ENCODE measurements around the gene FRY.

DNA sequence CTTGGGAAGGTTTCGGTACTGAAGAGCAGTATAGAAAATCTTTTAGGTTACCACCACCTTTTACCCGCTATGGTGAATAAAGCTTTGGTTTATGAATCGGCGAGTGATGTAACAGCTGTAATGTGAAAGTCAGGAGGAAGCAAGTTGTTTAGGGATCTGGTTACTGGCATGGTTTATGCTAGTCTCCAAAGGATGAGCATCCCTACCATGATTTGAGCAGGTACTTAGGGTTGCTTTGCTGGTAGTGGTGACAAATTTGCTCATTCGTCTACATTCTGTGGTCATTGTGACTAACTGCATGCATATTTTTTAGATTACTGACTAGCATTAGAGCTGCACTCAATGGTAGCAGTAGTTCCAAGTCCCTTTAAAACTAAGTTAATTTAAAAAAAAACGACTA is 104.1 kb downstream of the FRY start:
- no peak for TF ChIP-seq ZNF70 (CRISPR knock-in tag; IDR thresholded peaks at IDR 0.05)
- TF ChIP-seq ARNTL (CRISPR knock-in tag; IDR thresholded peaks at IDR 0.05; ENCODE audit: borderline replicate concordance, low read depth), result no peak
- no peak for TF ChIP-seq PATZ1 (CRISPR knock-in tag; IDR thresholded peaks at IDR 0.05; ENCODE audit: borderline replicate concordance)

All from SK-N-SH treated with all-trans-retinoic acid at 6 μM for 48 hours (cell line).